NCI-H2227 (cell line): ENCODE data around the gene SLC1A4.
"Not testable (repeated sequence)": the region's sequence is repeated elsewhere in the genome, so short reads cannot be mapped to it uniquely, and the experiment has no call there.

Experiments used
- DNase-seq: peaks from one replicate; lab custom pipeline; 2025; ENCODE audit not compliant: unreplicated experiment; lab: John Stamatoyannopoulos, UW

Gene SLC1A4

GRCh38 chr2:64989126-64989981 is at the start of gene SLC1A4:
Gene SLC1A4 (plus strand): TSS chr2:64989399. CDS start chr2:64989644, 245 bp downstream.
- peak; percentile 93 for DNase-seq

- DNase-seq, result no peak
These were observed 48.1 kb upstream of the SLC1A4 start for GRCh38 chr2:64941143-64941542.

- DNase-seq, result no peak
These were observed 47.4 kb upstream of the SLC1A4 start for GRCh38 chr2:64941801-64942200.

GRCh38 chr2:64942693-64943092 is 46.5 kb upstream of the SLC1A4 start:
- DNase-seq, result no peak

GRCh38 chr2:64943387-64944150 is 45.6 kb upstream of the SLC1A4 start:
- DNase-seq, result no peak

- DNase-seq, result no peak
These were observed 44.7 kb upstream of the SLC1A4 start for GRCh38 chr2:64944484-64944883.

- no peak for DNase-seq
These were observed 43.0 kb upstream of the SLC1A4 start for GRCh38 chr2:64945973-64946768.

- no peak for DNase-seq
These were observed 42.4 kb upstream of the SLC1A4 start for GRCh38 chr2:64946769-64947247.

GRCh38 chr2:64947885-64948284 is 41.3 kb upstream of the SLC1A4 start:
- DNase-seq, result no peak

- DNase-seq, result no peak
These were observed 38.7 kb upstream of the SLC1A4 start for GRCh38 chr2:64950226-64951160.

- DNase-seq, result no peak
These were observed 37.8 kb upstream of the SLC1A4 start for GRCh38 chr2:64951306-64951953.

- no peak for DNase-seq
These were observed 37.1 kb upstream of the SLC1A4 start for GRCh38 chr2:64952096-64952495.

- DNase-seq, result no peak
These were observed 36.4 kb upstream of the SLC1A4 start for GRCh38 chr2:64952511-64953482.

- DNase-seq, result no peak
These were observed 33.7 kb upstream of the SLC1A4 start for GRCh38 chr2:64955467-64955866.

GRCh38 chr2:64957109-64957903 is 31.9 kb upstream of the SLC1A4 start:
- DNase-seq, result no peak

GRCh38 chr2:64958556-64958955 is 30.6 kb upstream of the SLC1A4 start:
- DNase-seq, result no peak

- no peak for DNase-seq
These were observed 28.4 kb upstream of the SLC1A4 start for GRCh38 chr2:64960819-64961218.

GRCh38 chr2:64963138-64963537 is 26.1 kb upstream of the SLC1A4 start:
- DNase-seq, result not testable (repeated sequence)
